GM19468 (cell line): ENCODE results near the gene SEZ6L2.
"Not testable (repeated sequence)": the region's sequence is repeated elsewhere in the genome, so short reads cannot be mapped to it uniquely, and the experiment has no call there.

Experiments
- ATAC-seq: cut with Tn5 transposase; IDR thresholded peaks from one replicate; pipeline ENCODE4 v1.9.1; 2021; ENCODE audit warnings: mild to moderate bottlenecking, moderate library complexity, moderate number of reproducible peaks; ENCODE audit not compliant: unreplicated experiment; ENCODE audit errors: extremely low read depth

SEZ6L2 gene

GRCh38 chr16:29858149-29858849 is 41.1 kb downstream of the SEZ6L2 start:
- no peak for ATAC-seq

GRCh38 chr16:29857133-29857760 is 42.1 kb downstream of the SEZ6L2 start:
- ATAC-seq = no peak

GRCh38 chr16:29854520-29855100 is 44.7 kb downstream of the SEZ6L2 start:
- no peak for ATAC-seq

- no peak for ATAC-seq
Measured at GRCh38 chr16:29852654-29853053, 46.7 kb downstream of the SEZ6L2 start.

- no peak for ATAC-seq
Measured at GRCh38 chr16:29850998-29851397, 48.4 kb downstream of the SEZ6L2 start.

GRCh38 chr16:29849505-29849904 is 49.8 kb downstream of the SEZ6L2 start:
- no peak for ATAC-seq

GRCh38 chr16:29848420-29849297 is 50.7 kb downstream of the SEZ6L2 start:
- no peak for ATAC-seq

- no peak for ATAC-seq
Measured at GRCh38 chr16:29845656-29846055, 53.7 kb downstream of the SEZ6L2 start.

GRCh38 chr16:29844575-29845331 is 54.6 kb downstream of the SEZ6L2 start:
- ATAC-seq = no peak

- no peak for ATAC-seq
Measured at GRCh38 chr16:29843931-29844330, 55.4 kb downstream of the SEZ6L2 start.

GRCh38 chr16:29842732-29843346 is 56.5 kb downstream of the SEZ6L2 start:
- ATAC-seq = no peak

- no peak for ATAC-seq
Measured at GRCh38 chr16:29841631-29842030, 57.7 kb downstream of the SEZ6L2 start.

- ATAC-seq = no peak
Measured at GRCh38 chr16:29840240-29840639, 59.1 kb downstream of the SEZ6L2 start.

GRCh38 chr16:29839822-29840221 is 59.5 kb downstream of the SEZ6L2 start:
- no peak for ATAC-seq

GRCh38 chr16:29837841-29838240 is 61.5 kb downstream of the SEZ6L2 start:
- no peak for ATAC-seq

GRCh38 chr16:29836623-29837022 is 62.7 kb downstream of the SEZ6L2 start:
- ATAC-seq = no peak

GRCh38 chr16:29835926-29836325 is 63.4 kb downstream of the SEZ6L2 start:
- ATAC-seq = no peak

GRCh38 chr16:29834079-29834478 is 65.3 kb downstream of the SEZ6L2 start:
- no peak for ATAC-seq

GRCh38 chr16:29833219-29833618 is 66.1 kb downstream of the SEZ6L2 start:
- not testable (repeated sequence) for ATAC-seq

- ATAC-seq = no peak
Measured at GRCh38 chr16:29831490-29831889, 67.9 kb downstream of the SEZ6L2 start.
